ENCODE results near the gene FGD3. TPM values are rescaled to one million over a fixed set of nuclear protein-coding genes. Genes with fewer than 3 reads are reported as not detected.

FGD3 gene
- total and polyA plus RNA-seq, 9 of the 15 experiments (the other 6 are each of a cell fraction or from before 2014, with no cell fraction given), result 0.07 to 1.3 (median 0.29) TPM

DNA sequence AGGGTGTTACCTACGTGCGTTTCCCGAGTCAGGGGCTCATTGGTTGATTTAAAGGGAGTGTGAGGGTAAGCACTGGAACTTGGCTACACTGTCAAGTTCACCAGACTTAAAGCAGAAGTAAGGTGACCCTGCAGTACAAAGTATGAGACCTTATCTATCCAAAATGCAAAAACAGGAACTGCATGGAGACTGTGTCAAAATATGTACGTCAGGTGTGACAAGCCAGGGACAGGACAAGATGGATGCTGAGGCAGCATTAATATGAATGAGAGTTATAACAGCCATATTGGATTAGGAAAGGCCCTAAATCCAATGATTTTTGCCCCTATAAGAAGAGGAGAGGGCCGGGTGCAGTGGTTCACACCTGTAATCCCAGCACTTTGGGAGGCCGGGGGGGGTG is 95.8 kb downstream of the FGD3 start (continued):
- TF ChIP-seq, protein P1, sequence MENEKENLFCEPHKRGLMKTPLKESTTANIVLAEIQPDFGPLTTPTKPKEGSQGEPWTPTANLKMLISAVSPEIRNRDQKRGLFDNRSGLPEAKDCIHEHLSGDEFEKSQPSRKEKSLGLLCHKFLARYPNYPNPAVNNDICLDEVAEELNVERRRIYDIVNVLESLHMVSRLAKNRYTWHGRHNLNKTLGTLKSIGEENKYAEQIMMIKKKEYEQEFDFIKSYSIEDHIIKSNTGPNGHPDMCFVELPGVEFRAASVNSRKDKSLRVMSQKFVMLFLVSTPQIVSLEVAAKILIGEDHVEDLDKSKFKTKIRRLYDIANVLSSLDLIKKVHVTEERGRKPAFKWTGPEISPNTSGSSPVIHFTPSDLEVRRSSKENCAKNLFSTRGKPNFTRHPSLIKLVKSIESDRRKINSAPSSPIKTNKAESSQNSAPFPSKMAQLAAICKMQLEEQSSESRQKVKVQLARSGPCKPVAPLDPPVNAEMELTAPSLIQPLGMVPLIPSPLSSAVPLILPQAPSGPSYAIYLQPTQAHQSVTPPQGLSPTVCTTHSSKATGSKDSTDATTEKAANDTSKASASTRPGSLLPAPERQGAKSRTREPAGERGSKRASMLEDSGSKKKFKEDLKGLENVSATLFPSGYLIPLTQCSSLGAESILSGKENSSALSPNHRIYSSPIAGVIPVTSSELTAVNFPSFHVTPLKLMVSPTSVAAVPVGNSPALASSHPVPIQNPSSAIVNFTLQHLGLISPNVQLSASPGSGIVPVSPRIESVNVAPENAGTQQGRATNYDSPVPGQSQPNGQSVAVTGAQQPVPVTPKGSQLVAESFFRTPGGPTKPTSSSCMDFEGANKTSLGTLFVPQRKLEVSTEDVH (IDR thresholded peaks at IDR 0.05; ENCODE audit: low read depth, partially characterized antibody), result no peak
- TF ChIP-seq ZNF263 (CRISPR knock-in tag; IDR thresholded peaks at IDR 0.05; ENCODE audit: borderline replicate concordance), result no peak
- TF ChIP-seq ZBED1 (IDR thresholded peaks at IDR 0.05), result no peak
- peak; percentile 57; the same call in 1 of the 2 replicates for TF ChIP-seq CREM (IDR thresholded peaks at IDR 0.05; ENCODE audit: low read depth)
- TF ChIP-seq, protein P2, sequence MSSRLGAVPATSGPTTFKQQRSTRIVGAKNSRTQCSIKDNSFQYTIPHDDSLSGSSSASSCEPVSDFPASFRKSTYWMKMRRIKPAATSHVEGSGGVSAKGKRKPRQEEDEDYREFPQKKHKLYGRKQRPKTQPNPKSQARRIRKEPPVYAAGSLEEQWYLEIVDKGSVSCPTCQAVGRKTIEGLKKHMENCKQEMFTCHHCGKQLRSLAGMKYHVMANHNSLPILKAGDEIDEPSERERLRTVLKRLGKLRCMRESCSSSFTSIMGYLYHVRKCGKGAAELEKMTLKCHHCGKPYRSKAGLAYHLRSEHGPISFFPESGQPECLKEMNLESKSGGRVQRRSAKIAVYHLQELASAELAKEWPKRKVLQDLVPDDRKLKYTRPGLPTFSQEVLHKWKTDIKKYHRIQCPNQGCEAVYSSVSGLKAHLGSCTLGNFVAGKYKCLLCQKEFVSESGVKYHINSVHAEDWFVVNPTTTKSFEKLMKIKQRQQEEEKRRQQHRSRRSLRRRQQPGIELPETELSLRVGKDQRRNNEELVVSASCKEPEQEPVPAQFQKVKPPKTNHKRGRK (tag; IDR thresholded peaks at IDR 0.05), result no peak
- no peak for TF ChIP-seq DIDO1 (tag; IDR thresholded peaks at IDR 0.05; ENCODE audit: low read depth)
- TF ChIP-seq E2F3 (CRISPR knock-in tag; IDR thresholded peaks at IDR 0.05), result no peak
- TF ChIP-seq NR2C2 (CRISPR knock-in tag; IDR thresholded peaks at IDR 0.05), result no peak
- TF ChIP-seq NR2C2 (tag; IDR thresholded peaks at IDR 0.05), result 0 out of 2 replicates have a peak, but pooled peaks have one; percentile 23
- peak; percentile 39; the same call in 1 of the 2 replicates for TF ChIP-seq ZEB2 (IDR thresholded peaks at IDR 0.05)
- TF ChIP-seq, protein P3, sequence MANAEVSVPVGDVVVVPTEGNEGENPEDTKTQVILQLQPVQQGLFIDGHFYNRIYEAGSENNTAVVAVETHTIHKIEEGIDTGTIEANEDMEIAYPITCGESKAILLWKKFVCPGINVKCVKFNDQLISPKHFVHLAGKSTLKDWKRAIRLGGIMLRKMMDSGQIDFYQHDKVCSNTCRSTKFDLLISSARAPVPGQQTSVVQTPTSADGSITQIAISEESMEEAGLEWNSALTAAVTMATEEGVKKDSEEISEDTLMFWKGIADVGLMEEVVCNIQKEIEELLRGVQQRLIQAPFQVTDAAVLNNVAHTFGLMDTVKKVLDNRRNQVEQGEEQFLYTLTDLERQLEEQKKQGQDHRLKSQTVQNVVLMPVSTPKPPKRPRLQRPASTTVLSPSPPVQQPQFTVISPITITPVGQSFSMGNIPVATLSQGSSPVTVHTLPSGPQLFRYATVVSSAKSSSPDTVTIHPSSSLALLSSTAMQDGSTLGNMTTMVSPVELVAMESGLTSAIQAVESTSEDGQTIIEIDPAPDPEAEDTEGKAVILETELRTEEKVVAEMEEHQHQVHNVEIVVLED (CRISPR knock-in tag; IDR thresholded peaks at IDR 0.05), result no peak
- no peak for TF ChIP-seq ZNF551 (CRISPR knock-in tag; IDR thresholded peaks at IDR 0.05)
- no peak for TF ChIP-seq CREBBP (IDR thresholded peaks at IDR 0.05; ENCODE audit: low read depth, low read length)
- TF ChIP-seq, protein P4, sequence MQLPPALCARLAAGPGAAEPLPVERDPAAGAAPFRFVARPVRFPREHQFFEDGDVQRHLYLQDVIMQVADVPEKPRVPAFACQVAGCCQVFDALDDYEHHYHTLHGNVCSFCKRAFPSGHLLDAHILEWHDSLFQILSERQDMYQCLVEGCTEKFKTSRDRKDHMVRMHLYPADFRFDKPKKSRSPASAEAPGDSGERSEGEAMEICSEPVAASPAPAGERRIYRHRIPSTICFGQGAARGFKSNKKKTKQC (CRISPR knock-in tag; IDR thresholded peaks at IDR 0.05), result no peak
- TF ChIP-seq ZNF316 (IDR thresholded peaks at IDR 0.05), result peak; percentile 89
- TF ChIP-seq POLR2AphosphoS2 (IDR thresholded peaks at IDR 0.05; ENCODE audit: low read length), result no peak
- TF ChIP-seq, protein P5, sequence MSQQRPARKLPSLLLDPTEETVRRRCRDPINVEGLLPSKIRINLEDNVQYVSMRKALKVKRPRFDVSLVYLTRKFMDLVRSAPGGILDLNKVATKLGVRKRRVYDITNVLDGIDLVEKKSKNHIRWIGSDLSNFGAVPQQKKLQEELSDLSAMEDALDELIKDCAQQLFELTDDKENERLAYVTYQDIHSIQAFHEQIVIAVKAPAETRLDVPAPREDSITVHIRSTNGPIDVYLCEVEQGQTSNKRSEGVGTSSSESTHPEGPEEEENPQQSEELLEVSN (IDR thresholded peaks at IDR 0.05; ENCODE audit: borderline replicate concordance in 1 of 2, extremely low read depth in 1 of 2, insufficient read depth in 1 of 2, insufficient read length in 1 of 2, low read depth in 1 of 2, low read length in 1 of 2, poor library complexity in 1 of 2, severe bottlenecking in 1 of 2), result no peak
- no peak for TF ChIP-seq SMC3 (conservative IDR thresholded peaks at IDR 0.05; ENCODE audit: insufficient read depth, low read depth, low read length)
- TF ChIP-seq, protein P6, sequence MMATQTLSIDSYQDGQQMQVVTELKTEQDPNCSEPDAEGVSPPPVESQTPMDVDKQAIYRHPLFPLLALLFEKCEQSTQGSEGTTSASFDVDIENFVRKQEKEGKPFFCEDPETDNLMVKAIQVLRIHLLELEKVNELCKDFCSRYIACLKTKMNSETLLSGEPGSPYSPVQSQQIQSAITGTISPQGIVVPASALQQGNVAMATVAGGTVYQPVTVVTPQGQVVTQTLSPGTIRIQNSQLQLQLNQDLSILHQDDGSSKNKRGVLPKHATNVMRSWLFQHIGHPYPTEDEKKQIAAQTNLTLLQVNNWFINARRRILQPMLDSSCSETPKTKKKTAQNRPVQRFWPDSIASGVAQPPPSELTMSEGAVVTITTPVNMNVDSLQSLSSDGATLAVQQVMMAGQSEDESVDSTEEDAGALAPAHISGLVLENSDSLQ (IDR thresholded peaks at IDR 0.05), result peak; percentile 39; the same call in 1 of the 2 replicates
- TF ChIP-seq ETV6 (IDR thresholded peaks at IDR 0.05; ENCODE audit: borderline replicate concordance in 1 of 2, low read depth in 2 of 2, low read length in 1 of 2), result no peak
- TF ChIP-seq ETV6 (CRISPR knock-in tag; IDR thresholded peaks at IDR 0.05; ENCODE audit: borderline replicate concordance), result no peak

Measured in K562 (cell line).